Measurements from ENCODE around the gene RACGAP1.
"Not testable (repeated sequence)": the region's sequence is repeated elsewhere in the genome, so short reads cannot be mapped to it uniquely, and the experiment has no call there.

RACGAP1 gene

DNA sequence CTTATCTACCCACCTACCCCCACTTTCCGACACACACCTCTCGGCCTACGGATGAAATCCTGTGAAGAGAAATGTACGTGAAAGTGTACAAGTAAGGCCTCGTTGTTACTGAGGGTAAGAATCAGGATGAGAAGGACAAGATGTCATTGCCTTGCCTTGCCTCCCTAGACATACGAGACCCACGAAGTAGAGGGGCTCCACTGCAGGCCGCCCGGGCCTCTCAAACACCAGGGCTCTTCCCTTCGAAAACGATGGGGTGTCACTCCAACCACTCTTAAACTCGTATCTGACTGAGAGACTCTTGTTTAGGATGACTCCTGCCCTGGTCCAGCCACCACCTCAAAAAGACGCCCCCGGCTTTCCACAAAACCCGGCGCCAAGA is 498 bp downstream of the RACGAP1 start:
- DNase-seq: no peak

DNA sequence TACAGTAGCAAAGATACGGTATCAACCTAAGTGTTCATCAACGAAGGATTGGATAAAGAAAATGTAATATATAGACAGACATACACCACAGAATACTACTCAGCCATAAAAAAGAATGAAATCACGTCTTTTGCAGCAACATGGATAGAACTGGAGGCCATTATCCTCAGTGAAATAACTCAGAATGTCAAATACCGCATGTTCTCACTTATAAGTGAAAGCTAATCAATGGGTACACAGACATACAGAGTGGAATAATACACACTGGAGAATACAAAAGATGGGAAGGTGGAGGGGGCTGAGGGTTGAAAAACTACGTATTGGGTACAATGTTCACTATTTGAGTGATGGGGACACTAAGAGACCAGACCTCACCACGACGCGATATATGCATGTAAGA is 1.1 kb downstream of the RACGAP1 start:
- no peak for DNase-seq

DNA sequence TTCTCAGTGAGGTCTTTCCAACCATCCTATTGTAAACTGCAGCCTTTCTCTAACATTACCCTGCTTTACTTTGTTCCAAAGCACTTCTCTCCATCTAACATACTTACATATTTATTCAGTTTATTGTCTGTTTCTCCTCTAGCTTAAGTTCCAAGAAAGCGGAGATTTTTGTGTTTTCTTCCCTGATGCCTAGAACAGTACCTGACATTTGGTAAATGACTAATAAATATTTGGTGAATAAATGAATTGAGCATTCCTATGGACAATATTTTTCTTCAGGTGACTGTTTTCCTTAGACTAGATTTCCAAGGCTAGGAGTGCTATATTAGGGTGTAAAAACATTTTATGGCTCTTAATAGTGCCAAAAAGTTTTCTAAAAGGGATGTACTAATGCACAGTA is 2.4 kb downstream of the RACGAP1 start:
- DNase-seq: no peak

DNA sequence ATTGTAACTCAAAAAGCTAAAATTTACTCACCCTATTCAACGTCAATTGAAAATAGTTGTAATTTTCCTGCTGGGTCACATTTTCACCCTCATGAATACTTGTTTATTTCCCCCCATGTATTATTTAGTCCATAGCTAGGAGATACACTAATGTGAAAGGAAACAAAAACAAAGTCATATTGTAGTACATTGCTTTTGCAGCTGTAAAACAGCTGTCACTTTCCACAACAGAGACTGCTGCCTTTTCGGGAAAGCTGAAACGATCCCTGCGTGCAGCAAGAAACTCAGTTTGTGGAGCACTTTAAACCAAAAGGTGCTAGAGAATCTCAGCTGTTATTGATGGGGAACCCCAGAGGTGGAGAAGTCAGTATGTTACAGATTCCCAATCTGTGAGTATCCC is 4.3 kb downstream of the RACGAP1 start:
- DNase-seq: no peak

DNA sequence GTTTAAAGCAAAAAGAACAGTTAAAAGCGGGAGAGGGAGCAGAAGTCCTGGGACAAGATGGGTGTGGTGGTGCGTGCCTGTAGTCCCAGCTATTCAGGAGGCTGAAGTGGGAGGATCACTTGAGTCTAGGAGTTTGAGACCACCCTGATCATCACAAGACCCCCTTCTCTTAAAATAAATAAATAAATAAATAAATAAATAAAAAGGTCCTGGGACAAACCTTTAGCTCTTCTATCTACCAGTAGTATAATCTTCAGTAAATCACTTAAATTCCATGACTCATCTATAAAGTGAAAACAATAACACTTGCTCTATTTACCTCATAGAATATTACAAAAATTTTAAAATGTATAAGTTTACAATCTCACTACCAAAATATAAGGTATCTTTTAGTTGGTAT is 5.8 kb downstream of the RACGAP1 start:
- no peak for DNase-seq

DNA sequence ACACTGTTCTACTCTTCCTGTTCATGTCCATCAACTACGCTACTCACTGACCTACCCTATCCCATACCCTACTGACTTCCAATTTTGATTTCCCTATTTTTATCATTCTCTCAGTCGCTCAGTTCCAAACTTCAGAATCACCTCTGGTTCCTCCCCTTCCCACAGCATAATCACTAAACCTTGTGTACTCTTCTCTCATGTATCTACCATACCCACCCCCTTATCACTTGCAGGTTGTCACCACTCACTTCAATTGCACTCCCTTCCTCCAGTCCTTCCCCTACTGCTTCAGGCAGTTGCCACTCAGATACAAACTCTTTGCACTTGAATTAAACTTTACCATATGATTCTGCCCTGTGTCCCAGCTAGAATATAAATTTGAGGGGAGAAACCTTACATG is 6.3 kb downstream of the RACGAP1 start:
- DNase-seq: no peak

DNA sequence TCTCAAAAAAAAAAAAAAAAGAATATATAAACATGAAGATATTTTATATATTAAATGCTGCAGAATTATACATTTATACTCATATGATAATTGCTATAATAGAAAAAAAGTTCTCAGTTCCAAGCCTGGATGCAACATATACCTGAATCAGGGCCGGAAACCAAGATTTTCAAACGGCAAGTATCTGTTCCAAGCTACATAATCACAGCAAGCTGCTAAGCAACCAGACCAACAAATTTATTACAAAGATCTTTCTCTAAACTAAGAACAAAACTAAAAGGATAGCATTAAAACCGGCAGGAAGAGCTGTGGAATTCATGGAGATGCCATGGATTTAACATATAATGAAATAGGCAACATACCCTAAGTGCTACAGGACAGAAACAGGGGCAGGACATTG is 7.1 kb downstream of the RACGAP1 start:
- no peak for DNase-seq

DNA sequence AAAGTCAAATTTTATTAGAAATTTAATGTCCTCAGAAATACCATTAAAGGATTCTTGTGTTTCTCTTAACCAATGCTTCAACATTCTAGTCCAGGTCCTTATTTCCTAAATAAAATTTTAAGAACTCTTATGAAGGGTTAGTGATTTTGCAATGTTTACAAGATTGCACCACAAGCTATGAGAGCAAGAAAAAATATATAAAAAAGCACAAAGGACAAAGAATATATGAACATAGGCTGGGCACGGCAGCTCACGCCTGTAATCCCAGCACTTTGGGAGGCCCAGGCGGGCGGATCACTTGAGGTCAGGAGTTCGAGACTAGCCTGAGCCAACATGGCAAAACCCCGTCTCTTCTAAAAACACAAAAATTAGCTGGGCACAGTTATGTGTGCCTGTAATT is 7.7 kb downstream of the RACGAP1 start:
- no peak for DNase-seq

DNA sequence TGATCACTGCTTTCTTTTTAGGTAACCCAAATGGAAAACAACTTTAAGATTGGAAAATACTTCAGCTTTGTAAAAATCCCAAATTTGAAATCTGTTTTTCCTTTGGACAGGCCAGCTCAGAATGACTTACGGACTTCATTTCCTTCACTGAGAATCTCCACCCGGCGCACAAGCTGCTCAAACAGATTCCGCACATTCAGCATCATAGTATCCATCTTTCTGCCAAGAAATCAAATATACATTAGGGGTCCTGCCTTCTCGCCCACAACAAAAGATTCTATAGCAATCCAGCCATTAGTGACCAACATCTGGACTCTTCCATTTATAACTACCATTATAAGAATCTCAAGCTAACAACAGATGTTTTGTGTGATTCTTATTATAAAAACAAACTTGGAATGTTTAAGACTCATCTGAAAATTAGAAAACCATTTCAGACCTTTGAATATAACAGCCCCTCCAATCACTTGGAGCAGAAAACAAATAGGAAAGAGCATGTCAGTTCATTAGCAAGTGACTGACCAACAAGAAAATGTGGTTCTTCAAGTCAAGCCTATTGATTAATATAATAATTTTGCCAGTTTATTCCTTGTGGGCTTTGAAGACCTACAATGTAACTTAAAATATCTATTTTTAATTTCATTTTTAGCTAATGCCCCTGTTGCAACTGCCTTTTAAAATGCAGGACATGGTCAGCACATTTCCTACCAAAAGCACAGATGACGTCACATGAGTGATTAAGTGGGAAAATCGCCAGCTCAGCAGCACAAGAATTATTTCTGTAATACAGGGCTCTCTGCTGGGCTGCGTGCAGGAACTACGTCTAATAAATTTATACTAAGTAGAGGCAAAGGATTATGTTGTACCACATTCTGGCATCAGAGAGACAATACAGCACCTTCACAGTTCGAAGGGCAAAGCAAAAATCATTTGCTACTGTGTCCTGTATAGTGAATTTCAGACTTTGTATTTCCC is 8.5 kb downstream of the RACGAP1 start:
- no peak for DNase-seq

DNA sequence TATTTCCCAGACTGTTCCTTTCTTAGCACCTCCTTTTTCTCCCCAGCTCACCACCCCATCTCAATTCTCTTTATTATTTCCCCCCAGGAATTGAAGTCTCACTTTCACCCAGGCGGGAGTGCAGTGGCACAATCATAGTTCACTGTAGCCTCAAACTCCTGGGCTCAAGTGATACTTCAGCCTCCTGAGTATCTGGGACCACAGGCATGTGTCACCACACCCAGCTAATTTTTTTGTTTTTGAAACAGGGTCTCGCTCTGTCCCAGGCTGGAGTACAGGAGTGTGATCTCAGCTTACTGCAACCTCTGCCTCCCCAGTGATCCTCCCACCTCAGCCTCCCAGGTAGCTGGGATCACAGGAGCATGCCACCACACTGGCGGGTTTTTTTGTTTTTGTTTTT is 11.0 kb downstream of the RACGAP1 start:
- no peak for DNase-seq

DNA sequence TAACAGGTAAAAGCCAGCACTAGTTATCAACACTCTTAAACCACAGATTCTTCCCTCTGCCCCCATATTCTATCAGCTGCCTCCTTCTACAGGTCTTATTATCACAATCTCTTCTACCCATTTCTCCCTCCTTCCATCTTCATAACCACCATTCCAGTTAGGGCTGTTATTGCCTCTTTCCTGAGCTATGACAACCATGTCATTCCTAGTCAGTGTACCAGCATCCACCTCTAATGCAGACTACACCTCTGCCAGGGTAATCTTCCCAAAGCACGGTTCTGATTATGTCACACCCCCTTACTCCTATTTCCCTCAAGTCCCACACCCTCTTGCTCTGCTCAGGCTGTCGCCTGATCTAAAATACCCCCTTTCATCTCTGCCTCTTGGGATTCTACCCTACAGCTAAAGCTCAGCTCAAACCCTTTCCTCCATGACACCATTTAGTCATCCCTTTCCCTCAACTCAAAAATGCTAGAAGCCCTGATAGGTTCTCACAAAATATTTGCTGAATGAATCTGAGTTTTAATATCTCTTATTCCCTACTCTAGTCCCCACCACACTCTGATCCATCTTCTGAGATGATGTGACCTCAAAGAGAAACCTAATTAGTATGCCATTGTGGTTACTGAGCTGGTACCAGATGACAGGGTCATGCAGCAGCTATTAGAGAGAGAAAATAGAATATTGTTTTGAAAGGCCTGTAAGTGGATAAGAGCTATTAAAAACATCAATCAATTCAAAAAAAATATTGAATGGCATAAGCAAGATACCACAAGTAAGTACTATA is 11.7 kb downstream of the RACGAP1 start:
- DNase-seq: no peak

DNA sequence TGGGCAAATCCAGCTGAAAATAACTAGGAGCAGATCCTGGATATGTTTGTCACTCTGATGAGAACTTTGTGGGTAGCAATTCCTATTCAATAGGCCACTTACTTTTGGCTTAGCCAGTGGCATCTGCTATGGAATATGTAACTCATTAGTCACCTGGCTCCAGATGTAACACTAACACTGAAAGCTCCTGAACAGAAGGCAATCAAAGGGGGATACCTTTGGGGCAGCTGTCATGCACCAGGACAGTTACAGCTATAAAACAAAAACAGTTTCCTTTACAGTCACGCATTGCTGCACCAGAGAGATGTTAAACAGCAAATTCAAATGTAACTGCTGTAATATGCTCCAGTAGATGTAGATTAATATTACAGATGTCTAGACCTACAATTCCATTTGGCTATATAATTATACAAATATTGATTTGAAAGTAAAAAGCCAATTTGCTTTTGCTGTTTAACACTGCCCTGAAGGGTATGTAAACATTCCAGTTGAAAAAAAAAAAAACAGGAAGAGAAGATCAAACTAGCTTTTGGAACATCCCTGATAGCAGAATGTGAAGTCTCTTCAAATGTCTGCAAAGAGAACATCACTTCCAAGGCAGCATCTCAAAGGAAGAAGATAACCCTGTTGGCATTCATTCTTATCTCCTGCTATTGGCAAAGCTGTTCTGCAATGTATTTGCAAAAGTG is 18.4 kb downstream of the RACGAP1 start:
- DNase-seq: no peak

DNA sequence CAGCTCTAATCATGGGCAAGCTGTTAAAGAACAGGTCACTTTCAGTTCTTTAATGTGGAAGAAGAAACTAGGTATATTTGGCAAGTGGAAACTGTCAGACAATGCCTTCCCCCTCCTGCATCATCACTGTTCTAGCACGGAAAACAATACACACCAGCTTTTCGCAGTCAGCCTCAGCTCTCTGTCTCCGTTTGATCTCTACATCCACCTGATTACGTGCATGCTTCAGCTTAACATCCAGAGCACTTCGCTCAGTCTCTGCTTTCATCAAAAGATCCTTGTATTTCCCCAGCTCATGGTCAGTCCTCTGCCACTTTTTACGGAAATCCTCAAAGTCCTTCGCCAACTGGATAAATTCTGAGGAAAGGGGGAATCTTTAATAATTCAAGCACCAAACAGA is 19.0 kb downstream of the RACGAP1 start:
- DNase-seq: no peak

DNA sequence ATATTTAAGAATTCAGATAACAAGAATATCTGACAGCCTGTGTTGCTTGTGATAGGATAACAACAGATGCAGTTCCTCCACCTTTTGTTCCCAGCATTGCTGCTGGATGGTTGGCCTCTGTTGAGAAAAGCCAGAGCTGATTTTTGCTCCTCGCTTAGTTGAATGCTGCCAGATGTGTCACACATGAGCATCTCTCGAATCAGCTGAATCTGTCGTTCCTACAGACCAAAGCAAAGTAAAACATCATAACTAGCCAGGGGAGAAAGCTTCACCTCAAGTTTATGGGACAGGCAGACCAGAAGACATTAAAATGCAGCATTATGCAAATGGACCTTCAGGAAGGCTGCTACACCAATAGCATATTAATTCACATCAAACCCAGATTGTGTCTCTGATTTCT is 20.1 kb downstream of the RACGAP1 start:
- no peak for DNase-seq

DNA sequence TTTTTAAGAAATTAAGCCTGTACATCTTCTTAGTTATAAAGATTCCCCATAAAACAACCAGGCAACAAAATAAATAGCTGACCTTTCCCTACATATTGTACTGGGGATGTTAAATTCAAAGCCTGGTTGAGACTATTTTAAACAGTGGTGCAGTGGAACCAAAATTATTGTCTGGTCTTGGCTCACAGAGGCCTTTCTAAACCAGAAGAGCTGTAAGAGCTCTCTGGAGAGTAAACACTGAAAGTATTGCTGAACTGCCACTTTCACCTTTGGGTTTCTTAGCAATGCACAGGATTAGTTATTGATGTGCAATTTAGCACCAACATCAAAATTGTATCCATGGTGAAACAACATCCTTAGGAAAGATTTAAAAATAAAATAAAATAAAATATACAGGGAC is 20.6 kb downstream of the RACGAP1 start:
- DNase-seq: no peak

DNA sequence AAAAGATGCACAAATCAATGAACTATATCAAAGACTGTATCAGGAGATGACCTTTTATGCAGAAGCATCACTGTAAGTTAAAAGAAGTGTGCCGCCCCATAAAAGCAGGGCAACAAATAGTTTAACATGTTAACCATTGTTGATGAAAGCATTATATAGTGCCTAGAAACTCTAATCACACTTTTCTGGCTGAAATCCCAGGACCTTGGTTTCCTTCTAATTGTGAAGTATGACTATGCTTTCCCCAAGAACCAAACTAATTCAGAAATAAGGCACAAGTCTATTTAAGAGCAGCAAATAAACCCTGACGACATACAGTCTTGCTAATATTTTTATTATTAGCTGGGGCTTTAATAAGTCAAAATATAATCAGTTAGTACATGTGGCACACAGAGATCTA is 21.7 kb downstream of the RACGAP1 start:
- no peak for DNase-seq

DNA sequence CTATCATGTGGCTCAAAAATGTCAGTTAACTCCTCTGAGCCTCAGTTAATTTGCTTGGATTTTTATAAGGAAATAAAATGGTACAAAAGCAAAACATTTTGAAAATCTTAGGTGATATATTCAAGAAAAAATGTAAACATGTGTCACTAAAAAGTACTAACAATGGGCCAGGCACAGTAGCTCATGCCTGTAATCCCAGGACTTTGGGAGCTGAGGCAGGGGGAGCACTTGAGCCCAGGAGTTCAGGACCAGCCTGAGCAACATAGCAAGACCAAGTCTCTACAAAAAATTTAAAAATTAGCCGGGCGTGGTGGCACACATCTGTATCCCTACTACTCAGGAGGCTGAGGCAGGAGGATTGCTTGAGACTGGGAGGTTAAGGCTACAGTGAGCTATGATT is 26.8 kb downstream of the RACGAP1 start:
- no peak for DNase-seq

DNA sequence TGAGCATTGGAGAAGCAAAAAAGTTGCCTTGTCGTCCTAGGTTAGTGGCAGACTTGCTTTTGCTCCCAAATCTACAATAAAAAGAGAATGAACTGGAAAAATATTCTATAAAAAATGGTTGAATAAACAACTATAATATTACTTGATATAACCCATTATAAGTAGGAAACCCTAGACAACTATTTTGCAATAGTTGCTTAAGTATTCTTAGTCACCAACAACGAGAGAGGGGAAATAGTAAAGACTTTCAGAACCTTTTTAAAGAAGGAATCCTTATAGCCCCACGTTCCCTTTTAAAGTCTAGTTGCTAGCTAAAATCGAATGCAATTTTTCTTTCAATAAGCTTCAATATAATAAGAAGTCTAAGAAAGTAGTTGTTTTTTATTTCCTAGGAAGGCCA is 35.0 kb downstream of the RACGAP1 start:
- DNase-seq: no peak

DNA sequence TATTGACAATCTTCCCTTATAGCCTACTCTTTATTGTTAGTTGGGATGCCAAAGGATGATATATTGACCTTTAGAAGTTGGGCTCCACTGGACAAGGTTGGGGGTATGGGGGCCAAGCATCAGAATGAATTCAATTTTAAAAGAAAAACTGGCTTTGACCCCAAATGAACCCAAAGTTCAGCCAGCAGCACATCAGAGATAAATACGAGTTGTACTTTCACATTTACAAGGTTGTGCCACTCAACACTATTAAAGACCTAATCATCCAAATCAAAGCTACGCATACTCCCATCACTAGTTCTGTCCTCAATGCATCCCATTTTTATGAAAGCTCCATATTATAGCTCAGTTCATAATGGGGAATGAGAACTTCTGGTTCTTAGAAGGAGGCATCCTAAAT is 35.9 kb downstream of the RACGAP1 start:
- not testable (repeated sequence) for DNase-seq

DNA sequence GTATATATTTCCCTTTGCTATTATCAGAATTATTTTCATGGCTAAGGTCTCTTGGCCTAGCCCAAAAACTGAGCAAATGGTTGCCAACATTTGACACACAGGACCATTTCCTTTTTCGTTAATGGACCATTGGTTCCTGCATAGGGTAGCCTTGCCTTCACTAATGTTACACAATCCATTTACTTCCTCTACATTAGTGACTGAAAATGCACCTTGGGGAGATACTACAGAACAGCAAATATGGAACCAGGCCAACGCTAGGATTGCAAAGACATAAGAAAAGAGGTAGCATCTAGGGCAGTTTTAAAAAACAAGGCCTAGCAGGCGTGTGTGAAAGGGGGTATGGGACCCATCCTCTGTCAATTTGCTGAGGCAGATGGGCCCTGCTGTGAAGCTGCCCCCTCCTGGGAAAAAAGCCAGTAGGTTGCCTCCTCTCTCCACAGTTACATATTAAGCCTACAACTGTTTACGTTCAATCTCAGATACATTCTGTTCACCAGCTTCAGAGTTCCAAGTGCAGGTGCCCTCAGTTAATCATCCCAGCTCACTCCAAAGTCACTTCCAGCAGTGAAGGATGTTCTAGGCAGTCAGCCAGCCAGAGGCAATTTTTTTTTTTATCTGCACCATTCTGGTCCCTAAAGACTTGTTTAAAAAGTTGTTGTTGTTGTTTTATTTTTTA is 37.5 kb downstream of the RACGAP1 start:
- no peak for DNase-seq

DNA sequence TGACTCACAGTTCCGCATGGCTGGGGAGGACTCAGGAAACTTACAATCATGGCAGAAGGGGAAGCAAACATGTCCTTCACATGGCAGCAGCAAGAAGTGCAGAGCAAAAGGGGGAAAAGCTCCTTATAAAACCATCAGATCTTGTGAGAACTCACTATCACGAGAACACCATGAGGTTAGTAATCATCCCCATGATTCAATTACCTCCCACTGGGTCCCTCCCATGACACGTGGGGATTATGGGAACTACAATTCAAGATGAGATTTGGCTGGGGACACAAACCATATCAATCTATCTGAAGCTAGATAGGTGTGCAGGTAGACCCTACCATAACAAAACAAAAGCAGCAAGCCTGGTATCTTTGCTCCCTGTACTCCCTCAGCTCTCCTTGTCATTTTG is 38.8 kb downstream of the RACGAP1 start:
- not testable (repeated sequence) for DNase-seq

DNA sequence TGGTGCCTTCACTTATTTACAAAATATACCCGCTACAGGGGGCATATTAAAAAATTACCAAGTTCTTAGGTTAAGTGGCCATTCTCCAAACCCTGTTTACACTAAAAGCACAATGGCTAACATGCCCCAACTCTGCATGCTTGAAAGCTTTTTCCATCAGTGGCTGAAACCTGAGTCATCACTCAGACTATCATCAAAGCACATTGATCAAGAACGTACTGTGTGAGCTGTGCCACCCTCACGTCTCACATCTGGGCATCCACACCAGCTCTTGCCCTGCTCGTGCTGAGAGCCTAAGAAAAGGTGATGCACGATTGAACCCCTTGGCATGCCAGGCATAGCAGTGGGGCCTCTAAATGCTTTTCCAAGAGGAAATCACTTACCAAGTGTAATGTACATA is 39.3 kb downstream of the RACGAP1 start:
- no peak for DNase-seq

All from CD4-positive, alpha-beta T cell treated with Interleukin-17A for 4 hours (primary cell).